Tibial nerve (tissue), 4 donors: ENCODE measurements around the gene PLEKHG7. TPM values are rescaled to one million over a fixed set of nuclear protein-coding genes. Genes with fewer than 3 reads are reported as not detected.

Experiments
- DNase-seq, 2 donors: peaks; one replicate each; pipeline ENCODE4 v3.0.0-alpha.2; 2019; ENCODE audit warnings: low spot score in 2 of 2
- H3K27ac ChIP-seq, 4 donors: fragments of 200-600 bp; sonication (generic) in 3 of 4; one replicate each; pipeline ENCODE4 v1.5.1; 2017 to 2019; ENCODE audit warnings: mild to moderate bottlenecking in 1 of 4
- H3K27me3 ChIP-seq, 2 donors: fragments of 200-600 bp; sonication (generic) in 1 of 2; one replicate each; pipeline versions ENCODE4 v1.5.1 to v1.6.0; 2017 to 2019
- H3K36me3 ChIP-seq, 3 donors: fragments of 200-600 bp; sonication (generic); one replicate each; pipeline ENCODE4 v1.5.1; 2018 to 2019
- H3K4me1 ChIP-seq, 4 donors: fragments of 200-600 bp; sonication (generic) in 3 of 4; one replicate each; pipeline ENCODE4 v1.5.1; 2017 to 2019
- H3K4me3 ChIP-seq, 4 donors: fragments of 200-600 bp; sonication (generic) in 3 of 4; one replicate each; pipeline ENCODE4 v1.5.1; 2017 to 2019; ENCODE audit warnings: mild to moderate bottlenecking in 1 of 4, moderate library complexity in 1 of 4
- H3K9me3 ChIP-seq, 4 donors: fragments of 200-600 bp; sonication (generic) in 3 of 4; one replicate each; pipeline ENCODE4 v1.5.1; 2017 to 2019
- CTCF ChIP-seq, 5 experiments: fragments of 200-600 bp in 3 of 5; fragments of 450-650 bp in 2 of 5; sonication (generic) in 3 of 5; IDR thresholded peaks; one replicate each; pipeline ENCODE4 v1.5.1; 2016 to 2019; ENCODE audit warnings: antibody characterized with exemption in 5 of 5, mild to moderate bottlenecking in 3 of 5, moderate library complexity in 2 of 5
- EP300 ChIP-seq, 2 donors: sonication (generic); formaldehyde crosslinking; IDR thresholded peaks; one replicate each; pipeline ENCODE4 v1.6.1; 2017; ENCODE audit warnings: antibody characterized with exemption in 2 of 2, mild to moderate bottlenecking in 1 of 2
- POLR2A ChIP-seq, 2 donors: fragments of 450-650 bp; IDR thresholded peaks; one replicate each; pipeline ENCODE4 v1.6.1; 2017; ENCODE audit warnings: antibody characterized with exemption in 2 of 2, mild to moderate bottlenecking in 2 of 2, moderate library complexity in 2 of 2
- WGBS, 2 donors: methylation state at CpG; one replicate each; pipeline ENCODE4 v1.1.5; 2018; 5-methylcytosine and 5-hydroxymethylcytosine counted together
- total RNA-seq, 4 donors: library from RNA; depleted of rRNA; stranded (reverse); fragments of >200 nt; gene quantifications; one replicate each; pipeline ENCODE4 v1.1.0, GENCODE V29; 2016

The PLEKHG7 gene
- total RNA-seq, 4 donors from 2014 or later, result 1.2 to 3.1 (median 2.2) TPM

- Histone ChIP-seq H3K27ac (peak overlapping the region in 1 of 4 donors; percentile 37), H3K4me3 (no peak overlapping the region), H3K9me3 (no peaks in the 10 kb centered on the region), H3K36me3 (no peaks in the 10 kb centered on the region), H3K4me1 (peaks cover 0 to 33% (median 8%) of the 10 kb centered on the region in 4 donors), H3K27me3 (no peaks in the 10 kb centered on the region)
- TF ChIP-seq CTCF (IDR thresholded peaks at IDR 0.05) (no peak), POLR2A (IDR thresholded peaks at IDR 0.05) (no peak), EP300 (IDR thresholded peaks at IDR 0.05) (no peak)
- 80 to 81% methylated on average over 4 of the region's 4 CpGs for WGBS, 2 donors
- no peak for DNase-seq
Measured at GRCh38 chr12:92769124-92769901, 66.5 kb downstream of the PLEKHG7 start.

- Histone ChIP-seq H3K27me3 (no peaks in the 10 kb centered on the region), H3K9me3 (no peaks in the 10 kb centered on the region), H3K36me3 (peaks cover 0 to 3% (median 0%) of the 10 kb centered on the region in 3 donors), H3K4me3 (no peak overlapping the region), H3K27ac (no peak overlapping the region), H3K4me1 (peaks cover 0 to 41% (median 8%) of the 10 kb centered on the region in 4 donors)
- no peak for DNase-seq
- WGBS, 2 donors, result 62 to 65% methylated on average over 1 of the region's 1 CpG
- no peak for TF ChIP-seq CTCF (IDR thresholded peaks at IDR 0.05)
- no peak for TF ChIP-seq EP300 (IDR thresholded peaks at IDR 0.05)
- TF ChIP-seq POLR2A (IDR thresholded peaks at IDR 0.05), result no peak
Measured at GRCh38 chr12:92771001-92771400, 68.2 kb downstream of the PLEKHG7 start.

GRCh38 chr12:92775416-92775815 is 72.6 kb downstream of the PLEKHG7 start:
- no peak for DNase-seq
- Histone ChIP-seq H3K9me3 (no peaks in the 10 kb centered on the region), H3K27ac (no peak overlapping the region), H3K36me3 (peaks cover 0 to 20% (median 0%) of the 10 kb centered on the region in 3 donors), H3K27me3 (no peaks in the 10 kb centered on the region), H3K4me1 (peaks cover 0 to 8% (median 0%) of the 10 kb centered on the region in 4 donors), H3K4me3 (no peak overlapping the region)
- TF ChIP-seq CTCF (IDR thresholded peaks at IDR 0.05) (no peak), EP300 (IDR thresholded peaks at IDR 0.05) (no peak), POLR2A (IDR thresholded peaks at IDR 0.05) (no peak)

GRCh38 chr12:92778525-92778924 is 75.7 kb downstream of the PLEKHG7 start:
- Histone ChIP-seq H3K9me3 (no peaks in the 10 kb centered on the region), H3K4me1 (peaks cover 0 to 8% (median 0%) of the 10 kb centered on the region in 4 donors), H3K27me3 (no peaks in the 10 kb centered on the region), H3K4me3 (no peak overlapping the region), H3K27ac (no peak overlapping the region), H3K36me3 (peaks cover 0 to 28% (median 0%) of the 10 kb centered on the region in 3 donors)
- WGBS, 2 donors, result 69 to 83% methylated on average over 3 of the region's 3 CpGs
- TF ChIP-seq POLR2A (IDR thresholded peaks at IDR 0.05) (no peak), CTCF (IDR thresholded peaks at IDR 0.05) (no peak), EP300 (IDR thresholded peaks at IDR 0.05) (peak in 1 of 2 donors; percentile 31)
- no peak for DNase-seq

- 77 to 82% methylated on average over 1 of the region's 1 CpG for WGBS, 2 donors
Measured at GRCh38 chr12:92779902-92780301, 77.1 kb downstream of the PLEKHG7 start.

More at GRCh38 chr12:92779902-92780301, 77.1 kb downstream of the PLEKHG7 start:
- Histone ChIP-seq H3K9me3 (no peaks in the 10 kb centered on the region), H3K4me3 (no peak overlapping the region), H3K27ac (no peak overlapping the region), H3K36me3 (peaks cover 0 to 28% (median 0%) of the 10 kb centered on the region in 3 donors), H3K27me3 (no peaks in the 10 kb centered on the region), H3K4me1 (peaks cover 0 to 13% (median 0%) of the 10 kb centered on the region in 4 donors)
- TF ChIP-seq POLR2A (IDR thresholded peaks at IDR 0.05) (no peak), EP300 (IDR thresholded peaks at IDR 0.05) (peak in 1 of 2 donors; percentile 14), CTCF (IDR thresholded peaks at IDR 0.05) (no peak)
- no peak for DNase-seq
